HepG2 (cell line): ENCODE measurements around the gene KIF26B.

Experiments used
- CEBPB ChIP-seq: IDR thresholded peaks from 2 replicates; pipeline ENCODE4 v1.6.1; 2011; ENCODE audit warnings: low read depth, low read length, improper control_type of control experiment, borderline replicate concordance
- CTCF ChIP-seq: sonication (generic); formaldehyde crosslinking; IDR thresholded peaks from 2 replicates; pipeline ENCODE4 v1.5.0; 2020; ENCODE audit warnings: mild to moderate bottlenecking, missing genetic modification reagents, moderate library complexity
- KDM1A ChIP-seq: IDR thresholded peaks from 2 replicates; pipeline ENCODE4 v1.6.1; 2016; ENCODE audit warnings: missing compliant biosample characterization
- MAFF ChIP-seq: IDR thresholded peaks from 2 replicates; pipeline ENCODE4 v1.6.1; 2011; ENCODE audit warnings: low read depth, low read length, improper control_type of control experiment
- NFE2L1 ChIP-seq: sonication (generic); formaldehyde crosslinking; IDR thresholded peaks from 2 replicates; pipeline ENCODE4 v1.4.0; 2020; ENCODE audit warnings: missing genetic modification reagents, mild to moderate bottlenecking, borderline replicate concordance
- PCBP2 ChIP-seq: fragments of 200-400 bp; formaldehyde crosslinking; optimal IDR thresholded peaks from 2 replicates; pipeline ENCODE3; 2018; ENCODE audit warnings: low read length, low read depth; ENCODE audit not compliant: poor library complexity, severe bottlenecking
- POLR2A ChIP-seq, 2 experiments: IDR thresholded peaks; 2 replicates each; pipeline ENCODE4 v1.6.1; 2011; ENCODE audit warnings: low read depth in 2 of 2, low read length in 2 of 2, mild to moderate bottlenecking in 1 of 2, moderate library complexity in 1 of 2; ENCODE audit not compliant: insufficient read depth in 1 of 2
- SP4 ChIP-seq: sonication (generic); formaldehyde crosslinking; IDR thresholded peaks from 2 replicates; pipeline ENCODE4 v1.8.1; 2023; ENCODE audit warnings: mild to moderate bottlenecking, missing genetic modification reagents
- STAG1 ChIP-seq: sonication (generic); formaldehyde crosslinking; IDR thresholded peaks from 2 replicates; pipeline ENCODE4 v1.4.0; 2020; ENCODE audit warnings: missing genetic modification reagents
- ZSCAN30 ChIP-seq: sonication (generic); formaldehyde crosslinking; IDR thresholded peaks from 2 replicates; pipeline ENCODE4 v1.5.0; 2020; ENCODE audit warnings: mild to moderate bottlenecking, missing genetic modification reagents

DNA sequence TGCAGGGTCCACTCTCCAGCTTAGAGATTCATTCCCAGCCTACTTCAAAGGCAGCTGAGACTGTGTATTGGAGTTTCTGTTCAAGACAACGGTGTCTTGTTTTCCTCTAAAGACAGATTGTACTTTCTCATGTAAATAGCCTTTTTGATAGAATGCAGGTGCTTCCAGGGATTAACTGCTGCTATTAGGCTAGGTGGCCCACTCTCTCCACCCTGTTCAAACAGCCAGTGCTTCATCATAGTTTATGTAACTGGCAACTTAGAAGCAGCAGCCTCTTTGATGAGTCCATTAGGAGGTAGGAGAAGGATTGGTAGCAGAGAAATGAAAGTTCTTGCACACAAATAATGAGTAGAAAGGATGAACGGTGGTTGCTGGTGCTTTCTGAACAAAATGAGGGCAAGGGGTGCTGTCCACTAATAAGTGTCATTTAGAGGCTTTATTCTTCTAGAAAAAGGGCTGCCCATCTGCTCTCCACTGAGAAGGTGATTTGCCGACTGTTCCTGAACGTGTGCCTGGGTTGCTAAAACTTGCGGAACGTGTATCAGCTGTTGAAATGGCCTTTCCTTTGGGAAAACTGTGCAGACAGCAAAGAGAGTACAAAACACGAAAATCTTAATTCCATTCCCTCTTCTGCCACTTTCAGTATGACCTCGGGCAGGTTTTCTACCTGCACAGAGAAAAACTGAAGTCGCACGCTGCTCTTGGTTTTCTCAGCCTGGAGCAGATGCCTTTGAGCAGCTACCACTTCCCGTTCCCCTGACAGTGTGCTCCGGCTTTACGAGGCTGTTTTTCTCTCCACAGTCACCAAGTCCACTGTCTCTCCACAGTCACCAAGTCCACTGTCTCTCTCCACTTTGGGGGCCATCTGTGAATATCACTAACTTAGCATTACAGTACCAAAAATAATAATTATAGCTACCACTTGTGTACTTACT lies 228.9 kb downstream of the KIF26B start:
- TF ChIP-seq MAFF (no peak), PCBP2 (no peak), CEBPB (no peak), KDM1A (CRISPR knock-in tag) (no peak), NFE2L1 (no peak), CTCF (no peak), STAG1 (CRISPR knock-in tag) (no peak), ZSCAN30 (CRISPR knock-in tag) (no peak), SP4 (no peak), POLR2A (IDR thresholded peaks at IDR 0.05; ENCODE audit: insufficient read depth in 1 of 2, low read depth in 2 of 2, low read length in 2 of 2) (no peak)
